Measurements from ENCODE around the gene CCDC9.
"Not testable (repeated sequence)": the region's sequence is repeated elsewhere in the genome, so short reads cannot be mapped to it uniquely, and the experiment has no call there.

Gene CCDC9

GRCh38 chr19:47232422-47233211, 23.7 kb upstream of the CCDC9 start:
- DNase-seq (ENCODE audit: low read depth), result peak; percentile 80

DNA sequence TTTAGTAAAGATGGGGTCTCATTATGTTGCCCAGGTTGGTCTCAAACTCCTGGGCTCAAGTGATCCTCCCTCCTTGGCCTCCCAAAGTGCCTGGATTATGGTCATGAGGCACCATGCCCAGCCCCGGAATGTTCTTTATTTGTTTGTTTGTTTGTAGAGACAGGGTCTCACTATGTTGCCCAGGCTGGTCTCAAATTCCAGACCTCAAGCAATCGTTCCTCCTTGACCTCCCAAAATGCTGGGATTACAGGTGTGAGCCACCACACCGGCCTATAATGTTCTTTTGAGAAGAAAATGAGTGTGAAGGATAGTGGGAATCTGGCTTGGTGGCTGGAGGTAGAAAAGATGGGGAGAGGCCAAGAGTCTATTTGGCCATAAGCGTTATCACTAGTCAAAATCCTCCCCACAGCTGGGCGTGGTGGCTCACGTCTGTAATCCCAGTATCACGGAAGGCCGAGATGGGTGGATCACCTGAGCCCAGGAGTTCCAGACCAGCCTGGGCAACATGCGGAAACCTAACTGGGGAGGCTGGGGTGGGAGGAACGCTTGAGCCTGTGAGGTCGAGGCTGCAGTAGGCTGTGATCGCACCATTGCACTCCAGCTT, 20.2 kb upstream of the CCDC9 start:
- no peak for DNase-seq (ENCODE audit: low read depth)

DNA sequence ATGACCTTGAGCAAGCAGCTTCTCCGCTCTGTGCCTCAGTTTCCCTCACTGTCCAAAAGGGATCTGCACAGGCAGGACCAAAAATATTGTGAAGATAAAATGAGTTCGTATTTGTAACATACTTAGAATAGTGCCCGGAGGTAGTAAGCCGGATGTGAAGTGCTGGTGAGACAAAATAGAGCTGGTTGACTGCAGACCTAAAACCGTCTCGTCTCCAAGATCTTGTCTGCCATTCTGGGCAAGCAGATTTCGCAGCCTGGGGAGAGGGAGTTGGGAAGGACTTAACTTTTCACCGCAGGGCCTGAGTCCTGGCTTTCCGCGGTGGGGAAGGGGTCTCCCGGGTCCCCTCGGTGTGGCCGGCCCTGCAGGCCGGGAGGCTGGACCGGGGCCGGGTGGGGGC, 17.2 kb upstream of the CCDC9 start:
- DNase-seq (ENCODE audit: low read depth), result no peak

DNA sequence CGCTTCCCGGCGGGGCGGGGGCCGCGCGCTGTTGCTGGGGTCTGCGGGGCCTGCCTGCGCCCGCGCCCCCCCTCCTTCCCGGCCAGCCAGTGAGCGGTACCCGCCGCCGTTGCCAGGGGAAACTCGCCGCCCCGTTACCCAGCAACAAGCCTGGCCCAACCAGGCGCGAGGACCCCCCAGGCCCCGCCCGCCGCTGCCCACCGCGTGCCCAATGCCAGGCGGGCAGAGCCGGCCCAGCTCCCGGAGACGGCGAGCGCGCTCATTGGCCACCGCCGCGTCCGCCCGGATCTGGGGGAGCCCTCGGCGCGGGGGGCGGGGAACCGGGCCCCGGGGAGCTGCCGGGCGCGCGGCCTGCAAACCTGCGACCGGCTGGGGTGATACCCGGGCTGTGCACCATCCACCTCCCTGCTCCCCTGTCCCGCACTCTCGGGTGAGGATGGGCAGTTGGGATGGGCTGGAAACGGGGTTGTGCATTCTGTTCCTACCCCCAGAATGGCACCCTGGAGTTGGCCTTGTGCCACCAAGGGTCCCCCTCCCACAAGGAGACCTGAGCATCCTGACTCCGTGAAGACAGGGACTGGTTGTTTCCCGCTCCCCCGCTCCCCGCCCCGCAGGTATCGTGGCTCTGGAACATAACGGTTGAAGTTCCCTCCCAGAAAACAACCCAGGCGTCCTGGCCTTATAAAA, 16.6 kb upstream of the CCDC9 start:
- DNase-seq (ENCODE audit: low read depth), result no peak

GRCh38 chr19:47240556-47240955, 15.8 kb upstream of the CCDC9 start:
- no peak for DNase-seq (ENCODE audit: low read depth)

- no peak for DNase-seq (ENCODE audit: low read depth)
Observed at GRCh38 chr19:47240996-47241918, 15.1 kb upstream of the CCDC9 start.

- DNase-seq (ENCODE audit: low read depth), result no peak
Observed at GRCh38 chr19:47241919-47242577, 14.3 kb upstream of the CCDC9 start.

DNA sequence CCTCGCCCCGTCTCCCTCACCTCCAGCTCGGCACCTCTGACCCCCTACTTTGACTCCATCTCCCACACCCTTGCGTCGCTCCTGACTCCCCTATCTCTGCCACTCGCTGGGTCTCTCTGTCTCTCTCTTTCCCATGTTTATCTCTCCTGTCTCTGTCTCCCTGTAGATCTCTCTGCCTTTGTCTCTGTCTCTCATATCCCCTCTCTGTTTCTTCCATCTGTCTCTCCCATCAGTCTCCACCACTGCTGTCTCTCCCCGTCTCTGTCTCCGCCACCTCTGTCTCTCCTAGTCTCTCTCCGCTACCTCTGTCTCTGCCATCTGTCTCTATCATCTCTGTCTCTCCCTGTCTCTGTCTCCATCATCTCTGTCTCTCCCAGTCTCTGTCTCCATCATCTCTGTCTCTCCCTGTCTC, 13.0 kb upstream of the CCDC9 start:
- DNase-seq (ENCODE audit: low read depth), result no peak

DNA sequence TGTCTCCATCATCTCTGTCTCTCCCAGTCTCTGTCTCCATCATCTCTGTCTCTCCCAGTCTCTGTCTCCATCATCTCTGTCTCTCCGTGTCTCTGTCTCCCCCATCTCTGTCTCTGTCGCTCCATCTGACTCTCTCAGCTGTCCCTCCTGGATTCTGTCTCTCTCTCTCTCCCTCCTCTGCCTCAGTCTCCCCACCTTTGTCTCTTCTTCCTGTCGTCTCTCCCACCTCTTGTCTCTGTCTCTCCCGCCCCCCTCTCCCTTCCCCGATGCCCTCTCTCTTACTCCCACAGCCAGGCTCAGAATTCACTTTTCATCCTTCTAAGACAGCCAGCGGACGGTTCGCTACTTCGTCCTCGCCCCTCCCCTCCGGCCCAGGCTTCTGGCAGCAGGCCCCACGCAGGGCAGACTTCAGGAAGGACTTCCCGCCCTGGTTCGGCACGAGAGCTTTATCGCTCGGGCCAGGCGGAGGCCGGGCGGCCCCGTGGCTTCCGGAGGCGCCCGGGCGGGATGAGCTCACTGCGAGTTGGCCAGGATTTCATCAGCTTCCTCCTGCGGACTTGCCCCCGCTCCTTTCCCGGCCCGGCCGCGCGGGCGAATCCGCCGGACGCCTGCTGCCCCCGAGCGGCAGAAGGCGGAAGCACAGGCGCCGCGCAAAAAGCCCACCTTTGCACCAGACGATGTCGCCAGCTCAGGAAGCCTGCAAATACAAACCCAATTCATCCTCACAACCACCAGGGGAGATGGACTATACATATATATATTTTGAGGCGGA, 12.4 kb upstream of the CCDC9 start:
- DNase-seq (ENCODE audit: low read depth), result peak; percentile 86

- no peak for DNase-seq (ENCODE audit: low read depth)
Observed at GRCh38 chr19:47247308-47247990, 8.9 kb upstream of the CCDC9 start.

GRCh38 chr19:47253016-47253415, 3.3 kb upstream of the CCDC9 start:
- DNase-seq (ENCODE audit: low read depth), result not testable (repeated sequence)

DNA sequence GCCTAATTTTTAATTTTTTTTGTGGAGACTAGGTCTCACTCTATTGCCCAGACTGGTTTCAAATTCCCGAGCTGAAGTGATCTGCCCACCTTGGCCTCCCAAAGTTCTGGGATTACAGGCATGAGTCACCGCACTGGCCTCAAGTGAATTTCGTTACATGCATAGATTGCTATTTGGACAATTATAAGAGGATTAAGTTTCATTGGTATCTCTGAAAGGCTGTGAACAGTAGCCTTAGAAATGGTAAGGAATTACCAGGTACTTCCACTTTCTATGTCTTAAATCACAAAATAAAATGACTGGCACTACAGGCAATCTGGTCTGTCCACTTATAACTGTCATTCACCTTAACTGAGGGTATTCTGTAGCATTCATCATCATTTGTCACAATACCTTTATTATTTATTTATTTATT, 2.9 kb upstream of the CCDC9 start:
- peak; percentile 82 for DNase-seq (ENCODE audit: low read depth)

GRCh38 chr19:47253970-47254369, 2.4 kb upstream of the CCDC9 start:
- no peak for DNase-seq (ENCODE audit: low read depth)

DNA sequence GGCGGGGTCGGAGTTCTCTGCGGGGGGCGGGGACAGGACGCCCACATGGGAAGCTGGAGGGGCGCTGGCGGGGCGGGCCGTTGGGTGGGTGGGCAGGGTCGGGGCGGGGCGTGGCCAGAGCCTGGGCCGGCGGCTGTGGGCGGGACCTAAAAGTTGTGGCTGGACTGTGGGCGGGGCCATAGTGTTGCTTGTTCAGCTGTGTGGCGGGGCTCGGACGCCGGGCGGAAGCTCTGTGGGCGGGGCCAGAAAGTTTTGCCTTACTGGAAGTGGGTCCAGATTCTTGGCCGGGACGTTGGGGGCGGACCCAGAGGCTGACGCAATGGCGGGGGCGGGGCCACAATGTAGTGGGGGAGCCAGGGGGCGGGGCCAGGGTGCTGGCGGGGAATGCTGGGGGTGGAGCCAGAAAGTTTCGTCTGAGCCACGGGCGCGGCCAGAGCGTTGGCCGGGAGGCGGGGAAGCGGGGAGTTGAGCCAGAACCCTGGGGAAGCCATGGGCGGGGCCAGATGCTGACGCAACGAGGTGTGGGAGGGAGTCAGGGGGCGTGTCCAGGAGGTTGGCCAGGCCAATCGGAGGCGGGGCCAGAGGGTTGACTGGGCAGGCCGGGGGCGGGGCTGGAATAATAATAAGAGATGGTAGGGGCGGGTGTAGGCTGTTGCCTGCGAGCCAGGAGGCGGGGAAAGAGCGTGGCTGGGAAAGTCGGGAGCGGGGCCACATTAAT, 527 bp downstream of the CCDC9 start:
- peak; percentile 93 for DNase-seq (ENCODE audit: low read depth)

DNA sequence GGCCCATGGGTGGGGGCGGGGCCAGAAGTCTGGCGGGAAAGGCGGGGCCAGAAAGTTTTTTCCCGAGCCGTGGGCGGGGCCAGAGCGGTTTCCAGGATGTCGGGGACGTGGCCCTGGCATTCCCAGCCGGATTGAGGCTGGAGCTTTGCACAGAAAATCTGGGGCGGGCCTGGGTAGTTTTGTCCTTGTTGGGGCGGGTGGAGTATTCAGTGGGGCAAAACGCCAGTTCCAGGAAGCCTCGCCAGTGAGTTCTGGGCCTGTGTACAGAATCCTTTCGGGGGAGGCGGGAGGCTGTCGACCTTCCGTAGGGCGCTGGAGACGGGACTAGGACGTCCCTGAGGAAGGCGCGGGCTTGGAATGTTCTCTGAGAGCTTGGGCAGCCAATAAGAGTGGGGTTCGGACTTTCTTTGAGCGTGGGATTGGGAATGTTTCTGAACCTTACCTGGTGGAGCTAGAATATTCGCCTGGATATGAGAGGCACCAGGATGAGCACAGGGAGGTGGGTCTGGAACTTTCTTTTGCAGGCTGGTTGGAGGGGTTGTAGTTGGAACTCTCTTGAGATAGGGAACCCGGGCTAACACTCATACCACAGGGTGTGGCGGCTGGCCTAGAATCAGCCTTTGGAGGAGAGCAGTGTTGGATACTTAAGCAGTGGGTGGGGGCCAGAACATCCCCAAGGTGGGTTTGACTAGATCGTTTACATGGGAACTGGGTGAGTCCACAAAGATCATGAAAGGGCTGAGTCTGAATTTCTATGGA, 1.3 kb downstream of the CCDC9 start:
- no peak for DNase-seq (ENCODE audit: low read depth)

DNA sequence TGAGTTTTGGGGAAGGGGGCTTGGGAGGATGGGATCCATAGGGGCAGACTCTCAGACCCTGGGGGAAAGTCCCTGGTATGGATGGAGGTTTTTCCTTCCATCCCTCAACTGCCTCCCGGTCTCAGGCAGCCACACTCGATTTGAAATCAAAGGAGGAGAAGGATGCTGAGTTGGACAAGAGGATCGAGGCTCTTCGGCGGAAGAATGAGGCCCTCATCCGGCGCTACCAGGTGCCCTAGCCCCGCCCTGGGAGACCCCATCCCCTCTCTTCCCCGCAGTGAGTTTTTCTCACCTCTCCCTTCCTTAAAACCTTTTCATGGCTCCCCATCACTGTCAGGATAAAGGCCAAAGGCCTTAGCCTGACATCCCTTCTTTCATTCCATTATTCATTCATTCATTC, 2.1 kb downstream of the CCDC9 start:
- no peak for DNase-seq (ENCODE audit: low read depth)

GRCh38 chr19:47258895-47259555, 2.7 kb downstream of the CCDC9 start:
- no peak for DNase-seq (ENCODE audit: low read depth)

- no peak for DNase-seq (ENCODE audit: low read depth)
Observed at GRCh38 chr19:47260476-47260875, 4.2 kb downstream of the CCDC9 start.

All from HS-5 (cell line).